ENCODE results near the gene NMNAT1.

DNA sequence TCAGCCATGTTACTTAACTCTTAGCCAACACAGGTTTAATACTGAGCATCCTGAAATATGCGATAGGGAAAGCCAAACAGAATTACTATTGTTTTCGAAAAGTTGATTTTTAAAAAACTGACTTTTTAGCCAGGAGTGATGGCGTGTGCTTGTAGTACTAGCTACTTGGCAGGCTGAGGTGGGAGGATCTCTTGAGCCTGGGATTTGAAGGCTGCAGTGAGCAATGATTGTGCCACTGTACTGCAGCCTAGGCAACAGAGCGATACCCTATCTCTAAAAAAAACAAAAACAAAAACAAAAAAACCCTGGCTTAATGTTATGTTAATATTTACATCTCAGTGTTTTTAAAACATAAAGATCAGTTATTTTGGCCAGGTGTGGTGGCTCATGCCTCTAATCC is 16.7 kb downstream of the NMNAT1 start:
- TF ChIP-seq, protein P1, sequence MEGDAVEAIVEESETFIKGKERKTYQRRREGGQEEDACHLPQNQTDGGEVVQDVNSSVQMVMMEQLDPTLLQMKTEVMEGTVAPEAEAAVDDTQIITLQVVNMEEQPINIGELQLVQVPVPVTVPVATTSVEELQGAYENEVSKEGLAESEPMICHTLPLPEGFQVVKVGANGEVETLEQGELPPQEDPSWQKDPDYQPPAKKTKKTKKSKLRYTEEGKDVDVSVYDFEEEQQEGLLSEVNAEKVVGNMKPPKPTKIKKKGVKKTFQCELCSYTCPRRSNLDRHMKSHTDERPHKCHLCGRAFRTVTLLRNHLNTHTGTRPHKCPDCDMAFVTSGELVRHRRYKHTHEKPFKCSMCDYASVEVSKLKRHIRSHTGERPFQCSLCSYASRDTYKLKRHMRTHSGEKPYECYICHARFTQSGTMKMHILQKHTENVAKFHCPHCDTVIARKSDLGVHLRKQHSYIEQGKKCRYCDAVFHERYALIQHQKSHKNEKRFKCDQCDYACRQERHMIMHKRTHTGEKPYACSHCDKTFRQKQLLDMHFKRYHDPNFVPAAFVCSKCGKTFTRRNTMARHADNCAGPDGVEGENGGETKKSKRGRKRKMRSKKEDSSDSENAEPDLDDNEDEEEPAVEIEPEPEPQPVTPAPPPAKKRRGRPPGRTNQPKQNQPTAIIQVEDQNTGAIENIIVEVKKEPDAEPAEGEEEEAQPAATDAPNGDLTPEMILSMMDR (IDR thresholded peaks at IDR 0.05; ENCODE audit: borderline replicate concordance, extremely low read depth, low read length, poor library complexity, severe bottlenecking) = no peak
- TF ChIP-seq EZH2 (IDR thresholded peaks at IDR 0.05; ENCODE audit: borderline replicate concordance, low read depth, low read length, severe bottlenecking) = no peak

Data from DND-41 (cell line).